Caco-2 (cell line): ENCODE data around the gene NANOS3. TPM values are rescaled to one million over a fixed set of nuclear protein-coding genes. Genes with fewer than 3 reads are reported as not detected.

Experiments used
- BruUV-seq: library from RNA; stranded (reverse); fragments of 400-500 nt; replicated peaks from 2 replicates; lab custom pipeline; 2021; lab: Mats Ljungman, UMichigan
- CTCF ChIA-PET: fragments of 300-600 bp; sonication (Branson Sonifier 250); formaldehyde crosslinking; loops from one replicate; lab custom pipeline; 2022; ENCODE audit warnings: antibody characterized with exemption; lab: Charles Lee
- POLR2A ChIA-PET: fragments of 300-600 bp; sonication (Branson Sonifier 250); formaldehyde crosslinking; loops from one replicate; lab custom pipeline; 2022; ENCODE audit warnings: antibody characterized with exemption; lab: Charles Lee
- DNase-seq, 2 experiments: peaks; one replicate each; pipeline versions ENCODE4 v3.0.0 to v3.0.0-alpha.2; 2020 to 2022
- H3K27me3 ChIP-seq: replicated peaks from 2 replicates; pipeline ENCODE4 v1.6.0; 2011; ENCODE audit warnings: low read length; ENCODE audit not compliant: control insufficient read depth, insufficient read depth
- H3K36me3 ChIP-seq: 2 replicates; pipeline ENCODE4 v1.5.1; 2011; ENCODE audit warnings: low read length; ENCODE audit not compliant: control insufficient read depth, insufficient read depth
- H3K4me1 ChIP-seq: fragments of 250-450 bp; sonication (Bioruptor Pico); 2 replicates; pipeline ENCODE4 v1.5.1; 2020; ENCODE audit warnings: mild to moderate bottlenecking
- H3K4me3 ChIP-seq: 2 replicates; pipeline ENCODE4 v1.5.1; 2011; ENCODE audit warnings: low read depth, mild to moderate bottlenecking, control low read depth, low read length
- H3K9me3 ChIP-seq: fragments of 250-450 bp; sonication (Bioruptor Pico); 2 replicates; pipeline ENCODE4 v1.5.1; 2020; ENCODE audit warnings: mild to moderate bottlenecking, moderate library complexity
- H3K27ac Mint-ChIP-seq: one replicate; pipeline ENCODE4 v1.8.0; 2022; ENCODE audit warnings: mixed read lengths; ENCODE audit not compliant: unreplicated experiment
- H3K27me3 Mint-ChIP-seq: one replicate; pipeline ENCODE4 v1.8.0; 2022; ENCODE audit warnings: mixed read lengths; ENCODE audit not compliant: insufficient read depth, unreplicated experiment
- H3K36me3 Mint-ChIP-seq: one replicate; pipeline ENCODE4 v1.8.0; 2022; ENCODE audit warnings: mild to moderate bottlenecking, mixed read lengths; ENCODE audit not compliant: insufficient read depth, unreplicated experiment
- H3K4me1 Mint-ChIP-seq: one replicate; pipeline ENCODE4 v1.8.0; 2022; ENCODE audit warnings: low read depth, mixed read lengths; ENCODE audit not compliant: unreplicated experiment
- H3K4me3 Mint-ChIP-seq: one replicate; pipeline ENCODE4 v1.8.0; 2022; ENCODE audit warnings: mild to moderate bottlenecking, moderate library complexity, mixed read lengths; ENCODE audit not compliant: unreplicated experiment
- H3K9me3 Mint-ChIP-seq: one replicate; pipeline ENCODE4 v1.8.0; 2022; ENCODE audit warnings: mixed read lengths; ENCODE audit not compliant: unreplicated experiment
- intact Hi-C: fragments of 100-400 bp; cut with micrococcal nuclease; formaldehyde crosslinking; loops from one replicate; pipeline ENCODE4 v1.10.0; 2022; ENCODE audit not compliant: unreplicated experiment
- total RNA-seq: library from RNA; stranded (reverse); gene quantifications from 2 replicates; pipeline ENCODE4 v1.2.3, GENCODE V29; 2022
- TF ChIP-seq, protein P1 (sequence below), 2 experiments: fragments of 200-600 bp in 1 of 2; IDR thresholded peaks; 1 replicate in 1 of 2; 2 replicates in 1 of 2; pipeline versions ENCODE4 v1.5.1 to v1.8.0; 2011 to 2022; ENCODE audit warnings: antibody characterized with exemption in 1 of 2, control low read depth in 1 of 2, inconsistent platforms in 1 of 2, low read depth in 1 of 2, low read length in 1 of 2, mild to moderate bottlenecking in 1 of 2, moderate library complexity in 1 of 2; ENCODE audit not compliant: insufficient read depth in 1 of 2, severe bottlenecking in 1 of 2, unreplicated experiment in 1 of 2

The NANOS3 gene
- total RNA-seq, 1 experiment from 2014 or later: not detected

DNA sequence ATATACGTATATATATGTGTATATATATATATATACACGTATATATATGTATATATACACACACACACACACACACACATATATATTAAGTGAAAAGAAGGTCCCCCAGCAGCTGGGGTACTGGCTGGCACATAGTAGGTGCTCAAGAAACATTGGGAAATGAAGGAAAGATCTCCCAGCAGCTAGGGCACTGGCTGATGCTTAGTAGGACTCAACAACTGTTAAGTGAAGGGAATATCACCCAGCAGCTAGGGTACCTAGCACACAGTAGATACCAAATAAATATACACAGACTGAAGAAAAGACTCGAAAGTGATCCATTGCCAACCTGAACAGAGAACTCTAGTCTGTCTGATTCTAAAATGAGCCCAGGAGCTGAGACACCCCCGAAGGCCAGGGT lies 49.1 kb downstream of the NANOS3 start:
- ChIA-PET CTCF (no interaction called here), POLR2A (interaction anchor here (0.6 kb wide), 1 partner anchor 25 kb away, joined by 6 read pairs; no protein-coding TSS in a partner anchor)
- no TSS peak for BruUV-seq

GRCh38 chr19:13926715-13927114 lies 49.8 kb downstream of the NANOS3 start:
- ChIA-PET CTCF (no interaction called here), POLR2A (no interaction called here)
- BruUV-seq: no TSS peak
- Mint-ChIP-seq H3K4me3 (no peak overlapping the region), H3K27me3 (no peaks in the 10 kb centered on the region), H3K9me3 (no peaks in the 10 kb centered on the region), H3K36me3 (peaks cover 50% of the 10 kb centered on the region), H3K4me1 (no peaks in the 10 kb centered on the region), H3K27ac (no peak overlapping the region)
- Histone ChIP-seq H3K9me3 (no peaks in the 10 kb centered on the region), H3K4me3 (no peak overlapping the region), H3K27me3 (no peaks in the 10 kb centered on the region), H3K4me1 (no peaks in the 10 kb centered on the region), H3K36me3 (peaks cover under 1% of the 10 kb centered on the region; the same call in 1 of the 2 replicates)
- intact Hi-C loops: no loop called here
- TF ChIP-seq, protein P1, sequence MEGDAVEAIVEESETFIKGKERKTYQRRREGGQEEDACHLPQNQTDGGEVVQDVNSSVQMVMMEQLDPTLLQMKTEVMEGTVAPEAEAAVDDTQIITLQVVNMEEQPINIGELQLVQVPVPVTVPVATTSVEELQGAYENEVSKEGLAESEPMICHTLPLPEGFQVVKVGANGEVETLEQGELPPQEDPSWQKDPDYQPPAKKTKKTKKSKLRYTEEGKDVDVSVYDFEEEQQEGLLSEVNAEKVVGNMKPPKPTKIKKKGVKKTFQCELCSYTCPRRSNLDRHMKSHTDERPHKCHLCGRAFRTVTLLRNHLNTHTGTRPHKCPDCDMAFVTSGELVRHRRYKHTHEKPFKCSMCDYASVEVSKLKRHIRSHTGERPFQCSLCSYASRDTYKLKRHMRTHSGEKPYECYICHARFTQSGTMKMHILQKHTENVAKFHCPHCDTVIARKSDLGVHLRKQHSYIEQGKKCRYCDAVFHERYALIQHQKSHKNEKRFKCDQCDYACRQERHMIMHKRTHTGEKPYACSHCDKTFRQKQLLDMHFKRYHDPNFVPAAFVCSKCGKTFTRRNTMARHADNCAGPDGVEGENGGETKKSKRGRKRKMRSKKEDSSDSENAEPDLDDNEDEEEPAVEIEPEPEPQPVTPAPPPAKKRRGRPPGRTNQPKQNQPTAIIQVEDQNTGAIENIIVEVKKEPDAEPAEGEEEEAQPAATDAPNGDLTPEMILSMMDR (IDR thresholded peaks at IDR 0.05; ENCODE audit: insufficient read depth in 1 of 2, low read depth in 1 of 2, low read length in 1 of 2, severe bottlenecking in 1 of 2, unreplicated experiment in 1 of 2): no peak
- no peak for DNase-seq

More for the DNA sequence above, 49.1 kb downstream of the NANOS3 start:
- peaks cover 2% of the 10 kb centered on the region for H3K36me3 ChIP-seq
- Mint-ChIP-seq H3K9me3 (no peaks in the 10 kb centered on the region), H3K27ac (no peak overlapping the region), H3K4me3 (no peak overlapping the region), H3K27me3 (no peaks in the 10 kb centered on the region), H3K4me1 (no peaks in the 10 kb centered on the region), H3K36me3 (peaks cover 57% of the 10 kb centered on the region)
- H3K9me3 ChIP-seq: no peaks in the 10 kb centered on the region
- DNase-seq: no peak
- H3K4me3 ChIP-seq: no peak overlapping the region
- intact Hi-C loops: no loop called here
- TF ChIP-seq, protein P1 (IDR thresholded peaks at IDR 0.05; ENCODE audit: insufficient read depth in 1 of 2, low read depth in 1 of 2, low read length in 1 of 2, severe bottlenecking in 1 of 2, unreplicated experiment in 1 of 2): no peak
- H3K4me1 ChIP-seq: no peaks in the 10 kb centered on the region
- H3K27me3 ChIP-seq: no peaks in the 10 kb centered on the region

GRCh38 chr19:13929340-13929739 lies 52.4 kb downstream of the NANOS3 start:
- POLR2A ChIA-PET: no interaction called here
- H3K4me1 Mint-ChIP-seq: no peaks in the 10 kb centered on the region
- BruUV-seq: no TSS peak
- intact Hi-C loops: no loop called here
- H3K9me3 ChIP-seq: no peaks in the 10 kb centered on the region
- no peak for DNase-seq
- H3K27ac Mint-ChIP-seq: no peak overlapping the region
- H3K36me3 Mint-ChIP-seq: peaks cover 31% of the 10 kb centered on the region
- H3K4me3 Mint-ChIP-seq: no peak overlapping the region
- no peaks in the 10 kb centered on the region for H3K27me3 Mint-ChIP-seq
- H3K4me1 ChIP-seq: no peaks in the 10 kb centered on the region
- no peaks in the 10 kb centered on the region for H3K27me3 ChIP-seq
- TF ChIP-seq, protein P1 (IDR thresholded peaks at IDR 0.05; ENCODE audit: insufficient read depth in 1 of 2, low read depth in 1 of 2, low read length in 1 of 2, severe bottlenecking in 1 of 2, unreplicated experiment in 1 of 2): no peak
- no peaks in the 10 kb centered on the region for H3K9me3 Mint-ChIP-seq
- H3K4me3 ChIP-seq: no peak overlapping the region
- no peaks in the 10 kb centered on the region for H3K36me3 ChIP-seq
- CTCF ChIA-PET: no interaction called here
